CD4-positive, CD25-positive, alpha-beta regulatory T cell (primary cell): Measurements from ENCODE around the gene HOMEZ. TPM values are rescaled to one million over a fixed set of nuclear protein-coding genes. Genes with fewer than 3 reads are reported as not detected.

Source experiments
- ATAC-seq, 2 donors: fragments of 150-1000 bp; cut with Tn5 transposase; one replicate each; pipeline ENCODE4 v1.10.0; 2021; ENCODE audit warnings: low read depth in 2 of 2, moderate number of reproducible peaks in 2 of 2, moderate library complexity in 1 of 2
- DNase-seq, 3 donors: peaks; one replicate each; pipeline versions ENCODE4 v3.0.0 to v3.0.0-alpha.2; 2012 to 2022; ENCODE audit warnings: mixed read lengths in 1 of 3
- H3K27ac ChIP-seq: one replicate; pipeline ENCODE4 v1.7.0; 2013; ENCODE audit warnings: mild to moderate bottlenecking, low read length; ENCODE audit not compliant: insufficient read depth, poor library complexity, severe bottlenecking
- H3K27me3 ChIP-seq: one replicate; pipeline ENCODE4 v1.7.0; 2013; ENCODE audit warnings: low read length; ENCODE audit not compliant: control insufficient read depth, insufficient read depth
- H3K36me3 ChIP-seq: one replicate; pipeline ENCODE4 v1.7.0; 2013; ENCODE audit warnings: mild to moderate bottlenecking, low read length, moderate library complexity; ENCODE audit not compliant: control insufficient read depth, insufficient read depth
- H3K4me1 ChIP-seq: 2 replicates; pipeline ENCODE4 v1.7.0; 2013; ENCODE audit warnings: mild to moderate bottlenecking, low read length; ENCODE audit not compliant: insufficient read depth, control insufficient read depth, poor library complexity, severe bottlenecking
- H3K4me3 ChIP-seq: one replicate; pipeline ENCODE4 v1.7.0; 2013; ENCODE audit warnings: low read depth, mild to moderate bottlenecking, low read length, moderate library complexity
- H3K9me3 ChIP-seq, 2 experiments: 1 replicate in 1 of 2; 2 replicates in 1 of 2; pipeline ENCODE4 v1.7.0; 2013; ENCODE audit warnings: low read length in 2 of 2, mild to moderate bottlenecking in 1 of 2, moderate library complexity in 1 of 2; ENCODE audit not compliant: control insufficient read depth in 2 of 2
- H3K27ac Mint-ChIP-seq, 3 donors: one replicate each; pipeline ENCODE4 v1.8.0; 2020 to 2022; ENCODE audit warnings: mild to moderate bottlenecking in 3 of 3, mixed read lengths in 3 of 3, moderate library complexity in 2 of 3
- H3K27me3 Mint-ChIP-seq: one replicate; pipeline ENCODE4 v1.8.0; 2022; ENCODE audit warnings: mild to moderate bottlenecking, mixed read lengths
- H3K36me3 Mint-ChIP-seq: one replicate; pipeline ENCODE4 v1.8.0; 2020; ENCODE audit warnings: mixed read lengths
- H3K4me1 Mint-ChIP-seq, 4 donors: one replicate each; pipeline ENCODE4 v1.8.0; 2020 to 2022; ENCODE audit warnings: mixed read lengths in 4 of 4, mild to moderate bottlenecking in 1 of 4
- H3K4me3 Mint-ChIP-seq, 4 donors: one replicate each; pipeline ENCODE4 v1.8.0; 2020 to 2022; ENCODE audit warnings: mild to moderate bottlenecking in 4 of 4, mixed read lengths in 4 of 4, moderate library complexity in 3 of 4
- H3K9me3 Mint-ChIP-seq, 7 donors: one replicate each; pipeline ENCODE4 v1.8.0; 2020 to 2022; ENCODE audit warnings: mixed read lengths in 7 of 7, mild to moderate bottlenecking in 3 of 7, moderate library complexity in 2 of 7
- polyA plus RNA-seq, 4 donors: library from polyadenylated mRNA; unstranded; fragments of 300-500 nt; fragmentation: Illumina TruSeq; gene quantifications; one replicate each; pipeline ENCODE4 v1.2.3, GENCODE V29; 2021
- total RNA-seq: library from RNA; stranded (reverse); gene quantifications from one replicate; pipeline ENCODE4 v1.2.3, GENCODE V29; 2022

The HOMEZ gene
- total and polyA plus RNA-seq, 5 donors from 2014 or later: 3.3 to 7.4 (median 6.0) TPM

GRCh38 chr14:23310546-23310945 is 24.6 kb upstream of the HOMEZ start:
- no peaks in the 10 kb centered on the region for H3K4me1 ChIP-seq
- DNase-seq (no peak), ATAC-seq (no peak)
- no peaks in the 10 kb centered on the region for H3K36me3 ChIP-seq
- H3K4me3 ChIP-seq: no peak overlapping the region
- H3K9me3 ChIP-seq: no peaks in the 10 kb centered on the region
- peaks cover 0 to 3% (median 0%) of the 10 kb centered on the region in 4 donors for H3K4me1 Mint-ChIP-seq
- H3K27ac Mint-ChIP-seq: no peak overlapping the region
- H3K27me3 Mint-ChIP-seq: peaks cover 49% of the 10 kb centered on the region
- H3K9me3 Mint-ChIP-seq: peaks cover 0 to 1% (median 0%) of the 10 kb centered on the region in 7 donors
- H3K36me3 Mint-ChIP-seq: peaks cover 5% of the 10 kb centered on the region
- H3K4me3 Mint-ChIP-seq: peak overlapping the region in 1 of 4 donors; percentile 5
- H3K27me3 ChIP-seq: peaks cover 8% of the 10 kb centered on the region
- H3K27ac ChIP-seq: no peak overlapping the region

- Histone ChIP-seq H3K9me3 (no peaks in the 10 kb centered on the region), H3K4me3 (no peak overlapping the region), H3K27ac (no peak overlapping the region), H3K36me3 (no peaks in the 10 kb centered on the region), H3K4me1 (no peaks in the 10 kb centered on the region), H3K27me3 (peaks cover 8% of the 10 kb centered on the region)
- H3K4me3 Mint-ChIP-seq: no peak overlapping the region
- peaks cover 0 to 1% (median 0%) of the 10 kb centered on the region in 7 donors for H3K9me3 Mint-ChIP-seq
- no peak for ATAC-seq
- H3K27me3 Mint-ChIP-seq: peaks cover 59% of the 10 kb centered on the region
- DNase-seq: no peak
- H3K4me1 Mint-ChIP-seq: peaks cover 0 to 3% (median 0%) of the 10 kb centered on the region in 4 donors
- H3K36me3 Mint-ChIP-seq: peaks cover 5% of the 10 kb centered on the region
- no peak overlapping the region for H3K27ac Mint-ChIP-seq
Measured at GRCh38 chr14:23308721-23309445, 23.0 kb upstream of the HOMEZ start.

GRCh38 chr14:23307687-23308644 is 22.0 kb upstream of the HOMEZ start:
- Mint-ChIP-seq H3K4me1 (peaks cover 0 to 3% (median 2%) of the 10 kb centered on the region in 4 donors), H3K36me3 (peaks cover 5% of the 10 kb centered on the region), H3K27ac (no peak overlapping the region), H3K9me3 (peaks cover 0 to 1% (median 0%) of the 10 kb centered on the region in 7 donors), H3K4me3 (peak overlapping the region in 2 of 4 donors; percentile 7 to 77), H3K27me3 (peaks cover 61% of the 10 kb centered on the region)
- Histone ChIP-seq H3K4me1 (peaks cover 5% of the 10 kb centered on the region), H3K4me3 (no peak overlapping the region), H3K27ac (no peak overlapping the region), H3K36me3 (no peaks in the 10 kb centered on the region), H3K27me3 (peaks cover 8% of the 10 kb centered on the region), H3K9me3 (no peaks in the 10 kb centered on the region)
- ATAC-seq (no peak), DNase-seq (no peak)

GRCh38 chr14:23307146-23307530 is 21.2 kb upstream of the HOMEZ start:
- no peak overlapping the region for H3K27ac Mint-ChIP-seq
- H3K27me3 Mint-ChIP-seq: peaks cover 60% of the 10 kb centered on the region
- H3K27ac ChIP-seq: no peak overlapping the region
- H3K4me3 ChIP-seq: no peak overlapping the region
- H3K4me1 ChIP-seq: peaks cover 13% of the 10 kb centered on the region
- peak overlapping the region in 1 of 4 donors; percentile 77 for H3K4me3 Mint-ChIP-seq
- DNase-seq: no peak
- H3K9me3 Mint-ChIP-seq: peaks cover 0 to 1% (median 0%) of the 10 kb centered on the region in 7 donors
- no peaks in the 10 kb centered on the region for H3K36me3 ChIP-seq
- H3K27me3 ChIP-seq: peaks cover 8% of the 10 kb centered on the region
- no peaks in the 10 kb centered on the region for H3K9me3 ChIP-seq
- no peak for ATAC-seq
- H3K4me1 Mint-ChIP-seq: peaks cover 0 to 6% (median 3%) of the 10 kb centered on the region in 4 donors
- H3K36me3 Mint-ChIP-seq: peaks cover 5% of the 10 kb centered on the region

- Histone ChIP-seq H3K4me1 (peaks cover 18% of the 10 kb centered on the region), H3K27ac (peak within 1 kb of the TSS; percentile 14), H3K36me3 (no peaks in the 10 kb centered on the region), H3K9me3 (no peaks in the 10 kb centered on the region), H3K4me3 (no peak within 1 kb of the TSS), H3K27me3 (peaks cover 4% of the 10 kb centered on the region)
- Mint-ChIP-seq H3K36me3 (peaks cover 5% of the 10 kb centered on the region), H3K4me1 (peaks cover 0 to 6% (median 3%) of the 10 kb centered on the region in 4 donors), H3K9me3 (peaks cover 0 to 1% (median 0%) of the 10 kb centered on the region in 7 donors), H3K27me3 (peaks cover 57% of the 10 kb centered on the region), H3K27ac (peak within 1 kb of the TSS in 1 of 3 donors; percentile 63), H3K4me3 (peak within 1 kb of the TSS in 2 of 4 donors; percentile 7 to 77)
- DNase-seq (no peak), ATAC-seq (no peak)
Measured at GRCh38 chr14:23306412-23307145, 20.6 kb upstream of the HOMEZ start, which contains the start of gene BCL2L2. Gene BCL2L2 (plus strand): TSS chr14:23306833. CDS start chr14:23307768, 935 bp downstream.

GRCh38 chr14:23302290-23303225 is 16.6 kb upstream of the HOMEZ start, which contains the start of gene PPP1R3E:
Gene PPP1R3E (minus strand): TSS chr14:23302859. CDS start chr14:23302576, 283 bp downstream.
- Histone ChIP-seq H3K4me3 (peak within 1 kb of the TSS; percentile 83), H3K36me3 (peaks cover 3% of the 10 kb centered on the region), H3K9me3 (no peaks in the 10 kb centered on the region), H3K4me1 (peaks cover 31% of the 10 kb centered on the region), H3K27ac (peak within 1 kb of the TSS; percentile 97), H3K27me3 (no peaks in the 10 kb centered on the region)
- Mint-ChIP-seq H3K4me1 (peaks cover 0 to 24% (median 7%) of the 10 kb centered on the region in 4 donors), H3K27ac (peak within 1 kb of the TSS; percentile 99 to 100 (median 99)), H3K27me3 (peaks cover 39% of the 10 kb centered on the region), H3K36me3 (peaks cover 5% of the 10 kb centered on the region), H3K9me3 (peaks cover 0 to 1% (median 0%) of the 10 kb centered on the region in 7 donors), H3K4me3 (peak within 1 kb of the TSS; percentile 96 to 100 (median 99))
- peak; percentile 85 to 95 (median 86) for DNase-seq
- ATAC-seq: peak; percentile 46 to 52
